Stimulated activated CD8-positive, alpha-beta memory T cell treated with anti-CD3 and anti-CD28 coated beads, Interleukin-7, amount 100 ng/mL, for 1 hour (primary cell): ENCODE results near the gene LGALS14.
"Not testable (repeated sequence)": the region's sequence is repeated elsewhere in the genome, so short reads cannot be mapped to it uniquely, and the experiment has no call there.

ENCODE experiments used
- DNase-seq, 2 donors: peaks; one replicate each; pipeline ENCODE4 v3.0.0-alpha.2; 2020; ENCODE audit warnings: low read depth in 2 of 2

Gene LGALS14

GRCh38 chr19:39704181-39705044 lies at the start of gene LGALS14:
LGALS14 (plus strand) TSS chr19:39704481; CDS start chr19:39704529, 48 bp downstream.
- no peak for DNase-seq

- DNase-seq: no peak
Measured at GRCh38 chr19:39655613-39656012, 48.7 kb upstream of the LGALS14 start, which contains the start of gene LGALS16. LGALS16 (plus strand) TSS chr19:39655913; CDS start chr19:39655962, 49 bp downstream.

GRCh38 chr19:39659791-39660190 lies 44.5 kb upstream of the LGALS14 start:
- no peak for DNase-seq

- DNase-seq: no peak
Measured at GRCh38 chr19:39660661-39661060, 43.6 kb upstream of the LGALS14 start.

- no peak for DNase-seq
Measured at GRCh38 chr19:39661565-39661964, 42.7 kb upstream of the LGALS14 start.

- not testable (repeated sequence) for DNase-seq
Measured at GRCh38 chr19:39669860-39670259, 34.4 kb upstream of the LGALS14 start.

GRCh38 chr19:39670998-39671397 lies 33.3 kb upstream of the LGALS14 start:
- no peak for DNase-seq

GRCh38 chr19:39671739-39672363 lies 32.4 kb upstream of the LGALS14 start:
- no peak for DNase-seq

GRCh38 chr19:39672473-39672872 lies 31.8 kb upstream of the LGALS14 start:
- DNase-seq: no peak

GRCh38 chr19:39673862-39674261 lies 30.4 kb upstream of the LGALS14 start:
- not testable (repeated sequence) for DNase-seq

GRCh38 chr19:39676004-39676403 lies 28.3 kb upstream of the LGALS14 start:
- no peak for DNase-seq

- no peak for DNase-seq
Measured at GRCh38 chr19:39677961-39678889, 26.1 kb upstream of the LGALS14 start.

GRCh38 chr19:39679056-39679790 lies 25.1 kb upstream of the LGALS14 start:
- DNase-seq: no peak

- no peak for DNase-seq
Measured at GRCh38 chr19:39679791-39680168, 24.5 kb upstream of the LGALS14 start.

GRCh38 chr19:39680593-39680992 lies 23.7 kb upstream of the LGALS14 start:
- no peak for DNase-seq

GRCh38 chr19:39681416-39681815 lies 22.9 kb upstream of the LGALS14 start:
- DNase-seq: no peak

- DNase-seq: no peak
Measured at GRCh38 chr19:39684267-39684666, 20.0 kb upstream of the LGALS14 start.

GRCh38 chr19:39686739-39687138 lies 17.5 kb upstream of the LGALS14 start:
- no peak for DNase-seq

- DNase-seq: not testable (repeated sequence)
Measured at GRCh38 chr19:39688637-39689036, 15.6 kb upstream of the LGALS14 start.

GRCh38 chr19:39692166-39692565 lies 12.1 kb upstream of the LGALS14 start:
- DNase-seq: no peak

GRCh38 chr19:39692822-39693221 lies 11.5 kb upstream of the LGALS14 start:
- DNase-seq: no peak
